Thyroid gland (tissue), 4 donors: ENCODE data around the gene LAMTOR4.

Experiments
- POLR2A ChIP-seq, 2 donors: fragments of 450-650 bp; IDR thresholded peaks; one replicate each; pipeline ENCODE4 v1.6.1; 2017; ENCODE audit warnings: antibody characterized with exemption in 2 of 2, mild to moderate bottlenecking in 2 of 2, moderate library complexity in 1 of 2
- TF ChIP-seq, protein P1 (sequence below), 6 experiments: fragments of 200-600 bp in 3 of 6; fragments of 450-650 bp in 3 of 6; sonication (generic) in 3 of 6; IDR thresholded peaks; one replicate each; pipeline ENCODE4 v1.5.1; 2016 to 2019; ENCODE audit warnings: antibody characterized with exemption in 6 of 6, mild to moderate bottlenecking in 2 of 6, inconsistent platforms in 1 of 6, moderate library complexity in 1 of 6

- TF ChIP-seq, protein P1, sequence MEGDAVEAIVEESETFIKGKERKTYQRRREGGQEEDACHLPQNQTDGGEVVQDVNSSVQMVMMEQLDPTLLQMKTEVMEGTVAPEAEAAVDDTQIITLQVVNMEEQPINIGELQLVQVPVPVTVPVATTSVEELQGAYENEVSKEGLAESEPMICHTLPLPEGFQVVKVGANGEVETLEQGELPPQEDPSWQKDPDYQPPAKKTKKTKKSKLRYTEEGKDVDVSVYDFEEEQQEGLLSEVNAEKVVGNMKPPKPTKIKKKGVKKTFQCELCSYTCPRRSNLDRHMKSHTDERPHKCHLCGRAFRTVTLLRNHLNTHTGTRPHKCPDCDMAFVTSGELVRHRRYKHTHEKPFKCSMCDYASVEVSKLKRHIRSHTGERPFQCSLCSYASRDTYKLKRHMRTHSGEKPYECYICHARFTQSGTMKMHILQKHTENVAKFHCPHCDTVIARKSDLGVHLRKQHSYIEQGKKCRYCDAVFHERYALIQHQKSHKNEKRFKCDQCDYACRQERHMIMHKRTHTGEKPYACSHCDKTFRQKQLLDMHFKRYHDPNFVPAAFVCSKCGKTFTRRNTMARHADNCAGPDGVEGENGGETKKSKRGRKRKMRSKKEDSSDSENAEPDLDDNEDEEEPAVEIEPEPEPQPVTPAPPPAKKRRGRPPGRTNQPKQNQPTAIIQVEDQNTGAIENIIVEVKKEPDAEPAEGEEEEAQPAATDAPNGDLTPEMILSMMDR (IDR thresholded peaks at IDR 0.05): no peak
- TF ChIP-seq POLR2A (IDR thresholded peaks at IDR 0.05): no peak
Observed at GRCh38 chr7:100128637-100128963, 20.1 kb upstream of the LAMTOR4 start.
